HepG2 (cell line): ENCODE measurements around the gene IQCH. TPM values are rescaled to one million over a fixed set of nuclear protein-coding genes. Genes with fewer than 3 reads are reported as not detected.

Experiments used
- ATRX ChIP-seq: sonication (generic); formaldehyde crosslinking; IDR thresholded peaks from 2 replicates; pipeline ENCODE4 v1.4.0; 2020; ENCODE audit warnings: missing genetic modification reagents, borderline replicate concordance
- FIP1L1 ChIP-seq: fragments of 200-400 bp; formaldehyde crosslinking; IDR thresholded peaks from 2 replicates; pipeline ENCODE4 v1.6.1; 2018; ENCODE audit warnings: low read depth, mild to moderate bottlenecking, low read length, moderate library complexity, borderline replicate concordance; ENCODE audit not compliant: insufficient read depth
- FOXK1 ChIP-seq: sonication (generic); formaldehyde crosslinking; IDR thresholded peaks from 2 replicates; pipeline ENCODE4 v1.4.0; 2020; ENCODE audit warnings: low read depth, missing genetic modification reagents, borderline replicate concordance
- PAWR ChIP-seq: sonication (generic); formaldehyde crosslinking; IDR thresholded peaks from 2 replicates; pipeline ENCODE4 v1.4.0; 2020; ENCODE audit warnings: missing genetic modification reagents, mild to moderate bottlenecking, borderline replicate concordance
- POLR2G ChIP-seq: fragments of 200-400 bp; formaldehyde crosslinking; IDR thresholded peaks from 2 replicates; pipeline ENCODE4 v1.6.1; 2018; ENCODE audit warnings: mild to moderate bottlenecking, low read depth, low read length, moderate library complexity
- RARA ChIP-seq: IDR thresholded peaks from 2 replicates; pipeline ENCODE4 v1.6.1; 2016; ENCODE audit warnings: missing genetic modification reagents, missing compliant biosample characterization
- SIN3B ChIP-seq: fragments of 150-350 bp; IDR thresholded peaks from 2 replicates; pipeline ENCODE4 v1.6.1; 2014; ENCODE audit warnings: low read length
- SRY ChIP-seq: sonication (generic); formaldehyde crosslinking; IDR thresholded peaks from 2 replicates; pipeline ENCODE4 v1.8.0; 2022; ENCODE audit warnings: mild to moderate bottlenecking, missing genetic modification reagents
- TCF12 ChIP-seq, 2 experiments: fragments of 450-650 bp in 1 of 2; sonication (generic) in 1 of 2; formaldehyde crosslinking in 1 of 2; IDR thresholded peaks; 2 replicates each; pipeline versions ENCODE4 v1.6.1 to v1.8.0; 2017 to 2022; ENCODE audit warnings: antibody characterized with exemption in 1 of 2, mild to moderate bottlenecking in 1 of 2, missing genetic modification reagents in 1 of 2, moderate library complexity in 1 of 2
- ZBTB49 ChIP-seq: sonication (generic); formaldehyde crosslinking; IDR thresholded peaks from 2 replicates; pipeline ENCODE4 v1.4.0; 2020; ENCODE audit warnings: missing genetic modification reagents, borderline replicate concordance
- ZFY ChIP-seq: sonication (generic); formaldehyde crosslinking; IDR thresholded peaks from 2 replicates; pipeline ENCODE4 v1.4.0; 2020; ENCODE audit warnings: missing genetic modification reagents
- ZNF329 ChIP-seq: sonication (generic); formaldehyde crosslinking; IDR thresholded peaks from 2 replicates; pipeline ENCODE4 v1.9.0; 2021; ENCODE audit warnings: low read depth, mild to moderate bottlenecking, missing genetic modification reagents
- ZNF484 ChIP-seq: sonication (generic); formaldehyde crosslinking; IDR thresholded peaks from 2 replicates; pipeline ENCODE4 v1.5.1; 2020; ENCODE audit warnings: mild to moderate bottlenecking, low read depth, missing genetic modification reagents, borderline replicate concordance
- ZNF703 ChIP-seq: sonication (generic); formaldehyde crosslinking; IDR thresholded peaks from 2 replicates; pipeline ENCODE4 v1.5.1; 2020; ENCODE audit warnings: missing genetic modification reagents, mild to moderate bottlenecking, moderate library complexity, borderline replicate concordance
- ZNF761 ChIP-seq: sonication (generic); formaldehyde crosslinking; conservative IDR thresholded peaks from 2 replicates; pipeline ENCODE4 v1.4.0; 2020; ENCODE audit warnings: mild to moderate bottlenecking, missing genetic modification reagents
- ZZZ3 ChIP-seq: sonication (generic); formaldehyde crosslinking; IDR thresholded peaks from 2 replicates; pipeline ENCODE4 v1.4.0; 2020; ENCODE audit warnings: missing genetic modification reagents, mild to moderate bottlenecking, borderline replicate concordance
- polyA plus RNA-seq, 8 experiments: library from polyadenylated mRNA; depleted of rRNA in 3 of 8; stranded (reverse) in 7 of 8; unstranded in 1 of 8; fragments of >200 nt; fragmentation: Illumina TruSeq in 4 of 8; extraction: Trizol in 4 of 8; gene quantifications; 2 replicates each; pipeline versions ENCODE4 v1.2.1 to v1.2.3, GENCODE V29; 2011 to 2016; ENCODE audit warnings: low read depth in 4 of 8, missing spikeins in 1 of 8, mixed read lengths in 1 of 8; ENCODE audit not compliant: insufficient read depth in 1 of 8
- total RNA-seq, 5 experiments: library from RNA; depleted of rRNA; stranded (reverse); fragments of >200 nt; fragmentation: Illumina TruSeq; extraction: Trizol; gene quantifications; 2 replicates each; pipeline ENCODE4 v1.2.3, GENCODE V29; 2016; ENCODE audit warnings: low read depth in 1 of 5
- TF ChIP-seq, protein P1 (sequence below): sonication (generic); formaldehyde crosslinking; conservative IDR thresholded peaks from 2 replicates; pipeline ENCODE4 v1.8.0; 2022; ENCODE audit warnings: low read depth, missing genetic modification reagents
- TF ChIP-seq, protein P2 (sequence below): sonication (generic); formaldehyde crosslinking; IDR thresholded peaks from 2 replicates; pipeline ENCODE4 v1.5.0; 2020; ENCODE audit warnings: mild to moderate bottlenecking, low read depth, missing genetic modification reagents, borderline replicate concordance
- TF ChIP-seq, protein P3 (sequence below): sonication (generic); formaldehyde crosslinking; IDR thresholded peaks from 2 replicates; pipeline ENCODE4 v1.5.1; 2020; ENCODE audit warnings: missing genetic modification reagents, mild to moderate bottlenecking, borderline replicate concordance

IQCH gene
- total and polyA plus RNA-seq, 2 of the 13 experiments (the other 11 are each of a cell fraction or from before 2014, with no cell fraction given): 0.16 to 0.55 TPM

GRCh38 chr15:67254238-67255175 lies at the start of gene IQCH, which contains the start of gene AAGAB (continued):
- TF ChIP-seq, protein P1, sequence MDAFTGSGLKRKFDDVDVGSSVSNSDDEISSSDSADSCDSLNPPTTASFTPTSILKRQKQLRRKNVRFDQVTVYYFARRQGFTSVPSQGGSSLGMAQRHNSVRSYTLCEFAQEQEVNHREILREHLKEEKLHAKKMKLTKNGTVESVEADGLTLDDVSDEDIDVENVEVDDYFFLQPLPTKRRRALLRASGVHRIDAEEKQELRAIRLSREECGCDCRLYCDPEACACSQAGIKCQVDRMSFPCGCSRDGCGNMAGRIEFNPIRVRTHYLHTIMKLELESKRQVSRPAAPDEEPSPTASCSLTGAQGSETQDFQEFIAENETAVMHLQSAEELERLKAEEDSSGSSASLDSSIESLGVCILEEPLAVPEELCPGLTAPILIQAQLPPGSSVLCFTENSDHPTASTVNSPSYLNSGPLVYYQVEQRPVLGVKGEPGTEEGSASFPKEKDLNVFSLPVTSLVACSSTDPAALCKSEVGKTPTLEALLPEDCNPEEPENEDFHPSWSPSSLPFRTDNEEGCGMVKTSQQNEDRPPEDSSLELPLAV (CRISPR knock-in tag): no peak
- TF ChIP-seq ZBTB49 (CRISPR knock-in tag): no peak
- TF ChIP-seq ZZZ3: 0 out of 2 replicates have a peak, but pooled peaks have one; percentile 68
- TF ChIP-seq PAWR (CRISPR knock-in tag): no peak
- TF ChIP-seq SIN3B: peak; percentile 64
- peak; percentile 46; the same call in 1 of the 2 replicates for TF ChIP-seq SRY
- TF ChIP-seq, protein P2, sequence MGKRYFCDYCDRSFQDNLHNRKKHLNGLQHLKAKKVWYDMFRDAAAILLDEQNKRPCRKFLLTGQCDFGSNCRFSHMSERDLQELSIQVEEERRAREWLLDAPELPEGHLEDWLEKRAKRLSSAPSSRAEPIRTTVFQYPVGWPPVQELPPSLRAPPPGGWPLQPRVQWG (CRISPR knock-in tag): no peak
- TF ChIP-seq, protein P3, sequence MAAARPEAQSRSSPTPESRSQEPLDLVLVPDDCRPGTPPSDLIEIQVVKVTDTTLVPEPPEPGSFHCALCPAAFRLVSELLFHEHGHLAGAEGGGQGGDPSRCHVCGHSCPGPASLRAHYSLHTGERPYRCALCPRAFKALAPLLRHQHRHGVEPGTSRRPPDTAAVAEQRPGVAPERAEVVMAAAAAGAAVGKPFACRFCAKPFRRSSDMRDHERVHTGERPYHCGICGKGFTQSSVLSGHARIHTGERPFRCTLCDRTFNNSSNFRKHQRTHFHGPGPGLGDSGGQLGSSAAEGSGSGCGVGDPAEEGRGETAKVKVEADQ: peak; percentile 79
- TF ChIP-seq FIP1L1: no peak
- TF ChIP-seq ZFY (CRISPR knock-in tag): peak; percentile 89
- TF ChIP-seq RARA (CRISPR knock-in tag): 0 out of 2 replicates have a peak, but pooled peaks have one; percentile 22
- no peak for TF ChIP-seq ATRX
- peak; percentile 74 for TF ChIP-seq FOXK1
- TF ChIP-seq ZNF761: peak; percentile 70
- TF ChIP-seq ZNF329 (CRISPR knock-in tag): no peak
- TF ChIP-seq POLR2G: peak; percentile 81
- TF ChIP-seq ZNF484: no peak
- TF ChIP-seq TCF12 (IDR thresholded peaks at IDR 0.05): no peak
- TF ChIP-seq TCF12 (CRISPR knock-in tag; IDR thresholded peaks at IDR 0.05): no peak
- TF ChIP-seq ZNF703 (CRISPR knock-in tag): no peak
